HepG2 (cell line): ENCODE measurements around the gene TUBB8B. TPM values are rescaled to one million over a fixed set of nuclear protein-coding genes. Genes with fewer than 3 reads are reported as not detected.
"Not testable (repeated sequence)": the region's sequence is repeated elsewhere in the genome, so short reads cannot be mapped to it uniquely, and the experiment has no call there.

Source experiments
- ATAC-seq: fragments of 200-7000 bp; cut with Tn5 transposase; 3 replicates; pipeline ENCODE4 v1.9.1; 2020; ENCODE audit warnings: mild to moderate bottlenecking, moderate library complexity
- BruUV-seq: library from RNA; stranded (reverse); fragments of 400-500 nt; replicated peaks from 2 replicates; lab custom pipeline; 2021; lab: Mats Ljungman, UMichigan
- CTCF ChIA-PET: fragments of 300-600 bp; formaldehyde crosslinking; extraction: SDS; loops from one replicate; lab custom pipeline; 2021; ENCODE audit warnings: low total read pairs, inconsistent platforms, low intra/inter-chr PET ratio; lab: Yijun Ruan, JAX
- POLR2A ChIA-PET: fragments of 350-600 bp; sonication (Branson Sonifier 250); formaldehyde crosslinking; loops from one replicate; lab custom pipeline; 2020; ENCODE audit warnings: antibody characterized with exemption, inconsistent platforms; lab: Yijun Ruan, JAX
- DNase-seq: peaks from one replicate; pipeline ENCODE4 v3.0.0-alpha.2; 2015; ENCODE audit warnings: low spot score
- FAIRE-seq: peaks from 3 replicates; lab custom pipeline; 2011; peaks lifted over from hg19 to GRCh38; lab: Jason Lieb, UNC
- H2AFZ ChIP-seq: one replicate; pipeline ENCODE4 v1.6.1; 2011; ENCODE audit warnings: low read length, inconsistent platforms
- H3K27ac ChIP-seq: fragments of 300-600 bp; 3 replicates; pipeline ENCODE4 v1.8.0; 2011; ENCODE audit warnings: mixed run types, mild to moderate bottlenecking, mixed read lengths, low read length, inconsistent platforms; ENCODE audit not compliant: insufficient read depth; ENCODE audit errors: extremely low read length
- H3K27me3 ChIP-seq, 2 experiments: fragments of 200-600 bp in 1 of 2; 2 replicates in 1 of 2; 3 replicates in 1 of 2; pipeline versions ENCODE4 v1.6.0 to v1.8.0; 2011; ENCODE audit warnings: low read length in 2 of 2, mild to moderate bottlenecking in 2 of 2, moderate library complexity in 2 of 2, inconsistent platforms in 1 of 2; ENCODE audit not compliant: insufficient read depth in 2 of 2, control insufficient read depth in 1 of 2
- H3K36me3 ChIP-seq, 2 experiments: fragments of 200-600 bp in 1 of 2; replicated peaks in 1 of 2; 2 replicates in 1 of 2; 3 replicates in 1 of 2; pipeline versions ENCODE4 v1.5.1 to v1.8.0; 2011; ENCODE audit warnings: low read length in 2 of 2, inconsistent platforms in 1 of 2; ENCODE audit not compliant: insufficient read depth in 2 of 2, control insufficient read depth in 1 of 2
- H3K4me1 ChIP-seq: 2 replicates; pipeline ENCODE4 v1.5.1; 2012; ENCODE audit warnings: low read length, inconsistent platforms; ENCODE audit not compliant: insufficient read depth
- H3K4me2 ChIP-seq: 2 replicates; pipeline ENCODE4 v1.6.0; 2011; ENCODE audit warnings: low read depth, low read length, inconsistent platforms
- H3K4me3 ChIP-seq, 3 experiments: fragments of 200-600 bp in 1 of 3; sonication (generic), shearing (Covaris generic) in 1 of 3; replicated peaks in 1 of 3; 2 replicates each; pipeline ENCODE4 v1.5.1; 2011 to 2016; ENCODE audit warnings: low read length in 3 of 3, inconsistent platforms in 2 of 3, low read depth in 2 of 3, mild to moderate bottlenecking in 2 of 3, control low read depth in 1 of 3, mixed read lengths in 1 of 3; ENCODE audit not compliant: insufficient read depth in 1 of 3
- H3K79me2 ChIP-seq: one replicate; pipeline ENCODE4 v1.6.1; 2011; ENCODE audit warnings: low read length, inconsistent platforms; ENCODE audit not compliant: insufficient read depth
- H3K9ac ChIP-seq: 2 replicates; pipeline ENCODE4 v1.6.0; 2011; ENCODE audit warnings: mild to moderate bottlenecking, low read depth, low read length, inconsistent platforms; ENCODE audit not compliant: insufficient read depth
- H3K9me3 ChIP-seq: 2 replicates; pipeline ENCODE4 v1.5.1; 2012; ENCODE audit warnings: mild to moderate bottlenecking, low read length
- H4K20me1 ChIP-seq: 2 replicates; pipeline ENCODE4 v1.6.0; 2011; ENCODE audit warnings: inconsistent platforms, mild to moderate bottlenecking, low read length, moderate library complexity; ENCODE audit not compliant: insufficient read depth
- BRD4 ChIP-seq: sonication (generic); formaldehyde crosslinking; IDR thresholded peaks from 2 replicates; pipeline ENCODE4 v1.4.0; 2020; ENCODE audit warnings: missing genetic modification reagents
- FOXA1 ChIP-seq, 2 experiments: fragments of 450-650 bp in 1 of 2; sonication (generic) in 1 of 2; formaldehyde crosslinking in 1 of 2; IDR thresholded peaks; 2 replicates each; pipeline versions ENCODE4 v1.4.0 to v1.6.1; 2016 to 2020; ENCODE audit warnings: missing genetic modification reagents in 1 of 2
- FOXK2 ChIP-seq: fragments of 450-650 bp; IDR thresholded peaks from 2 replicates; pipeline ENCODE4 v1.6.1; 2016
- NBN ChIP-seq: fragments of 450-650 bp; conservative IDR thresholded peaks from 2 replicates; pipeline ENCODE4 v1.6.1; 2017
- STAG1 ChIP-seq: sonication (generic); formaldehyde crosslinking; IDR thresholded peaks from 2 replicates; pipeline ENCODE4 v1.4.0; 2020; ENCODE audit warnings: missing genetic modification reagents
- ZBTB38 ChIP-seq: sonication (generic); formaldehyde crosslinking; IDR thresholded peaks from 2 replicates; pipeline ENCODE4 v1.5.1; 2020; ENCODE audit warnings: mild to moderate bottlenecking, missing genetic modification reagents
- ZNF282 ChIP-seq: fragments of 450-650 bp; IDR thresholded peaks from 2 replicates; pipeline ENCODE4 v1.6.1; 2018; ENCODE audit not compliant: partially characterized antibody
- WGBS: methylation state at CpG from one replicate; pipeline ENCODE4 v1.1.6; 2017; ENCODE audit warnings: low lambda C conversion rate; 5-methylcytosine and 5-hydroxymethylcytosine counted together
- in situ Hi-C: cut with HindIII; loops from 2 replicates; pipeline ENCODE4 v1.10.0; 2017; ENCODE audit warnings: low pct_unique_long_range_greater_than_20kb; ENCODE audit not compliant: extremely low pct_ligation_motif_present
- intact Hi-C: fragments of 100-400 bp; cut with micrococcal nuclease; formaldehyde crosslinking; loops from one replicate; pipeline ENCODE4 v1.10.0; 2022; ENCODE audit not compliant: unreplicated experiment
- polyA plus RNA-seq, 8 experiments: library from polyadenylated mRNA; depleted of rRNA in 3 of 8; stranded (reverse) in 7 of 8; unstranded in 1 of 8; fragments of >200 nt; fragmentation: Illumina TruSeq in 4 of 8; extraction: Trizol in 4 of 8; gene quantifications; 2 replicates each; pipeline versions ENCODE4 v1.2.1 to v1.2.3, GENCODE V29; 2011 to 2016; ENCODE audit warnings: low read depth in 4 of 8, missing spikeins in 1 of 8, mixed read lengths in 1 of 8; ENCODE audit not compliant: insufficient read depth in 1 of 8
- total RNA-seq, 5 experiments: library from RNA; depleted of rRNA; stranded (reverse); fragments of >200 nt; fragmentation: Illumina TruSeq; extraction: Trizol; gene quantifications; 2 replicates each; pipeline ENCODE4 v1.2.3, GENCODE V29; 2016; ENCODE audit warnings: low read depth in 1 of 5
- TF ChIP-seq, protein P1 (sequence below): sonication (generic); formaldehyde crosslinking; IDR thresholded peaks from 2 replicates; pipeline ENCODE4 v1.5.0; 2020; ENCODE audit warnings: mild to moderate bottlenecking, missing genetic modification reagents, moderate library complexity
- TF ChIP-seq, protein P2 (sequence below): sonication (generic); formaldehyde crosslinking; IDR thresholded peaks from 2 replicates; pipeline ENCODE4 v1.9.0; 2021; ENCODE audit warnings: mild to moderate bottlenecking, missing genetic modification reagents

TUBB8B gene
- total and polyA plus RNA-seq, 2 of the 13 experiments (the other 11 are each of a cell fraction or from before 2014, with no cell fraction given) = 0.71 to 6.7 TPM

DNA sequence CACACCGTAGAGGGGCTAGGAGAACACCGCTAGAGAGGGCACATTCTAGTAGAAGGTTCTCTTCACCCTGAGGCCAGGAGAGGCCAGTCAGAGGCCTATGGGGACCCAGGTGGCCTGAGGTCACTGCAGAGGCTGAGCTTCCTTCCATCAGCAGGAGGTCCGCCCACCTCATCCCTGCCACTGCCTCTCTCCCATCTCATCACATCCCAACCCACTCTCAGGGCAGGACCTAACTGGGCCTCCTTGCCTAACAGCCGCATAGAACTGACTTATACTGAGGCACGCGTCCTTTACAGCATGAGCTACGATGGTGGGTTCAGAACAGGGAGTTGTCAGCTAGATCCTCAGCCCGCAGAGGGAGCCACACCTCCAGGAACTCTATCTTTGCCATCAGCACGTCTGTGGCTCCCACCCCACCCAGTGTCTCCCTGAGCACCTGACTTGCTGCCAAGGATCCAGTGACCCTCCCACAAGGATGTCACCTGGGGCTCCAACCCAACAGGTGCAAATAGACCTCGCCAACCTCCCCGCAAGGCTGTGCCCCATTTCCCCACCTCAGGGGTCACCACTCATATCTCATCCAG is 33.3 kb upstream of the TUBB8B start:
- peak; percentile 21; the same call in 1 of the 3 replicates for ATAC-seq
- H3K4me3 ChIP-seq, H3K27me3 ChIP-seq, H3K36me3 ChIP-seq, H3K9ac ChIP-seq, H3K9me3 ChIP-seq, H3K79me2 ChIP-seq, intact Hi-C loops, DNase-seq, POLR2A ChIA-PET, BruUV-seq, H2AFZ ChIP-seq, in situ Hi-C loops, H3K27ac ChIP-seq, H4K20me1 ChIP-seq, FAIRE-seq, H3K4me2 ChIP-seq, CTCF ChIA-PET: not testable (repeated sequence)
- H3K4me1 ChIP-seq = peaks cover 26% of the 10 kb centered on the region
- 93% methylated on average over 9 of the region's 11 CpGs for WGBS
- TF ChIP-seq STAG1 (CRISPR knock-in tag) (peak; percentile 48), ZBTB38 (CRISPR knock-in tag) (0 out of 2 replicates have a peak, but pooled peaks have one; percentile 32), BRD4 (CRISPR knock-in tag) (0 out of 2 replicates have a peak, but pooled peaks have one; percentile 41)
- TF ChIP-seq, protein P1, sequence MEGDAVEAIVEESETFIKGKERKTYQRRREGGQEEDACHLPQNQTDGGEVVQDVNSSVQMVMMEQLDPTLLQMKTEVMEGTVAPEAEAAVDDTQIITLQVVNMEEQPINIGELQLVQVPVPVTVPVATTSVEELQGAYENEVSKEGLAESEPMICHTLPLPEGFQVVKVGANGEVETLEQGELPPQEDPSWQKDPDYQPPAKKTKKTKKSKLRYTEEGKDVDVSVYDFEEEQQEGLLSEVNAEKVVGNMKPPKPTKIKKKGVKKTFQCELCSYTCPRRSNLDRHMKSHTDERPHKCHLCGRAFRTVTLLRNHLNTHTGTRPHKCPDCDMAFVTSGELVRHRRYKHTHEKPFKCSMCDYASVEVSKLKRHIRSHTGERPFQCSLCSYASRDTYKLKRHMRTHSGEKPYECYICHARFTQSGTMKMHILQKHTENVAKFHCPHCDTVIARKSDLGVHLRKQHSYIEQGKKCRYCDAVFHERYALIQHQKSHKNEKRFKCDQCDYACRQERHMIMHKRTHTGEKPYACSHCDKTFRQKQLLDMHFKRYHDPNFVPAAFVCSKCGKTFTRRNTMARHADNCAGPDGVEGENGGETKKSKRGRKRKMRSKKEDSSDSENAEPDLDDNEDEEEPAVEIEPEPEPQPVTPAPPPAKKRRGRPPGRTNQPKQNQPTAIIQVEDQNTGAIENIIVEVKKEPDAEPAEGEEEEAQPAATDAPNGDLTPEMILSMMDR = peak; percentile 54

DNA sequence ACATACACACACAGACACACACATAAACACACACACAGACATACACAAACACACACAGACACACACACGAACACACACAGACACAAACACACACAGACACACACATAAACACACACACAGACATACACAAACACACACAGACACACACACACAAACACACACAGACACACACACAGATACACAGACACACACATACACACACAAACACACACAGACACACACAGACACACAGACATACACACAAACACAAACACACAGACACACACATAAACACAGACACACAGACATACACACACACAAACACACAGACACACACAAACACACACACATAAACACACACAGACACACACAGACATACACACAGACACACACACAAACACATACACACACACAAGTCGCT is 31.5 kb upstream of the TUBB8B start:
- POLR2A ChIA-PET; H3K27ac ChIP-seq; BruUV-seq; CTCF ChIA-PET; ATAC-seq; H3K27me3 ChIP-seq; H3K79me2 ChIP-seq; H2AFZ ChIP-seq; H3K9me3 ChIP-seq; in situ Hi-C loops; H3K9ac ChIP-seq; H3K4me2 ChIP-seq; DNase-seq; H4K20me1 ChIP-seq; H3K4me3 ChIP-seq; H3K36me3 ChIP-seq; intact Hi-C loops; TF ChIP-seq FOXA1 (CRISPR knock-in tag; IDR thresholded peaks at IDR 0.05): not testable (repeated sequence)
- H3K4me1 ChIP-seq = peaks cover 26% of the 10 kb centered on the region
- peak; percentile 87 for FAIRE-seq
- TF ChIP-seq, protein P2, sequence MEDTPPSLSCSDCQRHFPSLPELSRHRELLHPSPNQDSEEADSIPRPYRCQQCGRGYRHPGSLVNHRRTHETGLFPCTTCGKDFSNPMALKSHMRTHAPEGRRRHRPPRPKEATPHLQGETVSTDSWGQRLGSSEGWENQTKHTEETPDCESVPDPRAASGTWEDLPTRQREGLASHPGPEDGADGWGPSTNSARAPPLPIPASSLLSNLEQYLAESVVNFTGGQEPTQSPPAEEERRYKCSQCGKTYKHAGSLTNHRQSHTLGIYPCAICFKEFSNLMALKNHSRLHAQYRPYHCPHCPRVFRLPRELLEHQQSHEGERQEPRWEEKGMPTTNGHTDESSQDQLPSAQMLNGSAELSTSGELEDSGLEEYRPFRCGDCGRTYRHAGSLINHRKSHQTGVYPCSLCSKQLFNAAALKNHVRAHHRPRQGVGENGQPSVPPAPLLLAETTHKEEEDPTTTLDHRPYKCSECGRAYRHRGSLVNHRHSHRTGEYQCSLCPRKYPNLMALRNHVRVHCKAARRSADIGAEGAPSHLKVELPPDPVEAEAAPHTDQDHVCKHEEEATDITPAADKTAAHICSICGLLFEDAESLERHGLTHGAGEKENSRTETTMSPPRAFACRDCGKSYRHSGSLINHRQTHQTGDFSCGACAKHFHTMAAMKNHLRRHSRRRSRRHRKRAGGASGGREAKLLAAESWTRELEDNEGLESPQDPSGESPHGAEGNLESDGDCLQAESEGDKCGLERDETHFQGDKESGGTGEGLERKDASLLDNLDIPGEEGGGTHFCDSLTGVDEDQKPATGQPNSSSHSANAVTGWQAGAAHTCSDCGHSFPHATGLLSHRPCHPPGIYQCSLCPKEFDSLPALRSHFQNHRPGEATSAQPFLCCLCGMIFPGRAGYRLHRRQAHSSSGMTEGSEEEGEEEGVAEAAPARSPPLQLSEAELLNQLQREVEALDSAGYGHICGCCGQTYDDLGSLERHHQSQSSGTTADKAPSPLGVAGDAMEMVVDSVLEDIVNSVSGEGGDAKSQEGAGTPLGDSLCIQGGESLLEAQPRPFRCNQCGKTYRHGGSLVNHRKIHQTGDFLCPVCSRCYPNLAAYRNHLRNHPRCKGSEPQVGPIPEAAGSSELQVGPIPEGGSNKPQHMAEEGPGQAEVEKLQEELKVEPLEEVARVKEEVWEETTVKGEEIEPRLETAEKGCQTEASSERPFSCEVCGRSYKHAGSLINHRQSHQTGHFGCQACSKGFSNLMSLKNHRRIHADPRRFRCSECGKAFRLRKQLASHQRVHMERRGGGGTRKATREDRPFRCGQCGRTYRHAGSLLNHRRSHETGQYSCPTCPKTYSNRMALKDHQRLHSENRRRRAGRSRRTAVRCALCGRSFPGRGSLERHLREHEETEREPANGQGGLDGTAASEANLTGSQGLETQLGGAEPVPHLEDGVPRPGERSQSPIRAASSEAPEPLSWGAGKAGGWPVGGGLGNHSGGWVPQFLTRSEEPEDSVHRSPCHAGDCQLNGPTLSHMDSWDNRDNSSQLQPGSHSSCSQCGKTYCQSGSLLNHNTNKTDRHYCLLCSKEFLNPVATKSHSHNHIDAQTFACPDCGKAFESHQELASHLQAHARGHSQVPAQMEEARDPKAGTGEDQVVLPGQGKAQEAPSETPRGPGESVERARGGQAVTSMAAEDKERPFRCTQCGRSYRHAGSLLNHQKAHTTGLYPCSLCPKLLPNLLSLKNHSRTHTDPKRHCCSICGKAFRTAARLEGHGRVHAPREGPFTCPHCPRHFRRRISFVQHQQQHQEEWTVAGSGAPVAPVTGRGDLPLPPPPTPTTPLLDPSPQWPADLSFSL (CRISPR knock-in tag) = peak; percentile 97
- TF ChIP-seq FOXA1 (IDR thresholded peaks at IDR 0.05) = peak; percentile 37; the same call in 1 of the 2 replicates
- 0 out of 2 replicates have a peak, but pooled peaks have one; percentile 23 for TF ChIP-seq FOXK2
- 0 out of 2 replicates have a peak, but pooled peaks have one; percentile 46 for TF ChIP-seq NBN
- TF ChIP-seq ZNF282 = peak; percentile 77
- WGBS = 85% methylated on average over 1 of the region's 2 CpGs
